Mesothelial cell of epicardium (in vitro differentiated cells): ENCODE results near the gene HOXA4. TPM values are rescaled to one million over a fixed set of nuclear protein-coding genes. Genes with fewer than 3 reads are reported as not detected.
A peak's percentile ranks its signal among the peaks of the same experiment; 100 is the strongest.

ENCODE experiments used
- DNase-seq, 2 experiments: peaks; one replicate each; pipeline ENCODE4 v3.0.0; 2021; ENCODE audit warnings: low spot score in 2 of 2; ENCODE audit not compliant: unreplicated experiment in 2 of 2
- H3K27ac Mint-ChIP-seq: 2 replicates; pipeline ENCODE4 v1.8.0; 2021; ENCODE audit warnings: mixed read lengths
- H3K27me3 Mint-ChIP-seq: 2 replicates; pipeline ENCODE4 v1.8.0; 2021; ENCODE audit warnings: low read depth, mixed read lengths
- H3K36me3 Mint-ChIP-seq: 2 replicates; pipeline ENCODE4 v1.8.0; 2021; ENCODE audit warnings: mixed read lengths
- H3K4me1 Mint-ChIP-seq: 2 replicates; pipeline ENCODE4 v1.8.0; 2021; ENCODE audit warnings: mixed read lengths
- H3K4me3 Mint-ChIP-seq: 2 replicates; pipeline ENCODE4 v1.8.0; 2021; ENCODE audit warnings: mild to moderate bottlenecking, moderate library complexity, mixed read lengths
- H3K9me3 Mint-ChIP-seq: 2 replicates; pipeline ENCODE4 v1.8.0; 2021; ENCODE audit warnings: mixed read lengths
- total RNA-seq: library from RNA; stranded (reverse); gene quantifications from 3 replicates; pipeline ENCODE4 v1.2.1, GENCODE V29; 2021
- TF ChIP-seq, protein P1 (sequence below): fragments of 200-600 bp; sonication (generic); IDR thresholded peaks from one replicate; pipeline ENCODE4 v1.5.0; 2021; ENCODE audit warnings: antibody characterized with exemption; ENCODE audit not compliant: unreplicated experiment

Gene HOXA4
- total RNA-seq, 1 donor from 2014 or later = 55.9 TPM

DNA sequence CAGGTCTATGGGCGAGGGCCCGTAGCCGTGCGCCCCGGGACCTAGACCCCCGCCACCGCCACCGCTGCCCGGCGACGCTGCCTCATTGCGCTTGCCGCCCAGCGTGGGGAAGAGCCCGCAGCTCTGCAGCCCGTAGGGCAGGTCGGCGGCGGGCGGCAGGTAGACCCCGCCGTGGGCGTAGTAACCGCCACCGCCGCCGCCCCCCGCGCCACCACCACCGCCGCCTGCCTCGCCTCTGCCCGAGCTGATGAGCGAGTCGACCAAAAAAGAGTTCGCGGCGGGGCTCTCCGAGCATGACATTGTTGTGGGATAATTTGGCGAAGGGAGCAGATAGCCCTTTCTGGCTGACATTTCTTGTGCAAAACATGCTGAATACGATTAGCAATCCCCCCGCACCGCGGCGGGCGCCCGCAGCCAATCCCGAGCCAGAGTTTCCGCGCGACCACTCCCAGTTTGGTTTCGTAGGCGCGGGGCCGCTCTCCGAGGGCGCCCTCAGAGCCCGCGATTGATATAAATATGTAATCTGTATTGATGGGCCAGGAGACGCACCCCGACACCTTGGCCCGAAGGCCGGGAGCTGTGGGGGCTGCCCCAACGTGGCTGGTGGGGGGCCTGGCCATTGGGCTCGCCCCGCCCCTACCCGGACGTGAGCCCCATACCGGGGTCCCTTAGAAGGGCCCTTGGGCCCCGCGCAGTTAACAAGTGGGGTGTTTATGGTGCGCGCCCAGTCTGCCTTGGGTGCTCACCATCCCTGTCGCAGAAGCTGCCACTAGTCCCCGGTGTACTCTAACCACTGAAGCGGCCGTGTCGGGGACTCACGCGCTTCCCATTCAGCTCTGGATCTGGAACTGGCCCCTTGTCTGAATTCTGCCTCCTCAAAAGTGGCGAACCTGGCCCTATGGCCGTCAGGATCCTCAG, 43.7 kb upstream of the HOXA4 start, which contains the start of gene HOXA10:
TSS of gene HOXA10 (minus strand) at position 365 of the 918 bp plus-strand sequence. CDS start at position 351, 14 bp downstream.
- Mint-ChIP-seq H3K4me3 (peak within 1 kb of the TSS; percentile 69), H3K27me3 (peaks cover 88% of the 10 kb centered on the region), H3K27ac (peak within 1 kb of the TSS; percentile 94), H3K4me1 (peaks cover 17% of the 10 kb centered on the region), H3K36me3 (no peaks in the 10 kb centered on the region), H3K9me3 (no peaks in the 10 kb centered on the region)
- TF ChIP-seq, protein P1, sequence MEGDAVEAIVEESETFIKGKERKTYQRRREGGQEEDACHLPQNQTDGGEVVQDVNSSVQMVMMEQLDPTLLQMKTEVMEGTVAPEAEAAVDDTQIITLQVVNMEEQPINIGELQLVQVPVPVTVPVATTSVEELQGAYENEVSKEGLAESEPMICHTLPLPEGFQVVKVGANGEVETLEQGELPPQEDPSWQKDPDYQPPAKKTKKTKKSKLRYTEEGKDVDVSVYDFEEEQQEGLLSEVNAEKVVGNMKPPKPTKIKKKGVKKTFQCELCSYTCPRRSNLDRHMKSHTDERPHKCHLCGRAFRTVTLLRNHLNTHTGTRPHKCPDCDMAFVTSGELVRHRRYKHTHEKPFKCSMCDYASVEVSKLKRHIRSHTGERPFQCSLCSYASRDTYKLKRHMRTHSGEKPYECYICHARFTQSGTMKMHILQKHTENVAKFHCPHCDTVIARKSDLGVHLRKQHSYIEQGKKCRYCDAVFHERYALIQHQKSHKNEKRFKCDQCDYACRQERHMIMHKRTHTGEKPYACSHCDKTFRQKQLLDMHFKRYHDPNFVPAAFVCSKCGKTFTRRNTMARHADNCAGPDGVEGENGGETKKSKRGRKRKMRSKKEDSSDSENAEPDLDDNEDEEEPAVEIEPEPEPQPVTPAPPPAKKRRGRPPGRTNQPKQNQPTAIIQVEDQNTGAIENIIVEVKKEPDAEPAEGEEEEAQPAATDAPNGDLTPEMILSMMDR = no peak
- peak; percentile 29 to 52 for DNase-seq

DNA sequence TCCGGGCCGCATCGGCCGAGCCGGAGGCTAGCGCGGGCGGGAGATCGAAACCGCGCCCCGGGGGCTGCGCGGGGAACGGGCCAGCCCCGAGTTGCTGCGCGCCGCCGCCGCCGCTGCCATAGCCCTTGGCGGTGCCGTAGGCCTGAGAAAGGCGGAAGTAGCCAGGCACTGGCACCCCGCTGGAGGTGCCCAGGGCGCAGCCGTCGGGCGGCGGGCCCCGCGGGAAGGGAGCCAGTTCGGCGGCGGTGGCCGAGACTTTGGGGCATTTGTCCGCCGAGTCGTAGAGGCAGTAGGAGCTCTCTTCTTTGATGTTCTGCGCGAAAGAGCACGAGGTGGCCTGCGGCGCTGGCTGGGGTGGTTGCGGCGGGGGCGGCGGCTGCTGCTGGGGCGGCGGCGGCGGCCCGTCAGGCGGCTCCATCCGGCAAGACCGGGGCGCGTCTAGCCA, 43.0 kb upstream of the HOXA4 start:
- Mint-ChIP-seq H3K4me1 (peaks cover 21% of the 10 kb centered on the region), H3K9me3 (no peaks in the 10 kb centered on the region), H3K36me3 (no peaks in the 10 kb centered on the region), H3K4me3 (no peak overlapping the region), H3K27me3 (peaks cover 88% of the 10 kb centered on the region), H3K27ac (no peak overlapping the region)
- TF ChIP-seq, protein P1 = no peak
- DNase-seq = peak; percentile 27 to 59

DNA sequence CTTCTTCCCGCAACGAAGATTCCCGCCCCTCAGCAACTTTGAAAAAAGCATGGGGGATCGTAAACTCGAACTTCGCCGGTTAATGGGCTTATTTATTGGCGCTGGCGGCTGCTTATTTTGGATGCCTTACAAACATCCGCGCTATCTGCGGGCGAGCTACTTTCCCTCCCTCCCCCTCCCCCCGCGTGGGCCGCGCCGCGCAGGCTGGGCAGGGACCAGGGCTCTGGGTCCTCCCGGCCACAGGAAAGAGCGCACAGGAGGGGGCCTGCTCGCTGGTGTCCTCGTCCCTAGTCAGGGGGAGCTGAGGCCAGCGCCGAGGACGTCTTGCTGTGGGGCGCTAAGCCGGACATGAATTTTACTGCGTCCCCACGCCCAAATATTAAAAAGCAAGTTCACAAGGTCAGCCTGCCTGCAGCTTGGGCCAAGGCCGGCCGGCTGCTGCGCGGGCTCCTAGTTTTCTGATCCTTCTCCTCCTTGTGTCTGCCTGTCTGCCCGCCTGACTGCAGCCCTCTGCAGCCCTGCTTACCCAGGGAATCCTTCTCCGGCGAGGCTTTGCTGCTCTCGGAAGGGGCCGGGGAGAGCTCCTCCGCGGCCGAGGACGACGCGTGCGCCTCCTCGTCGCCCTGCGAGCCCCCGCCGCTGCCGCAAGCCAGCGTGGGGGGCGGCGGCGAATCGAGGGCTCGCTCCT, 42.4 kb upstream of the HOXA4 start:
- TF ChIP-seq, protein P1 = no peak
- Mint-ChIP-seq H3K4me3 (peak overlapping the region; percentile 69), H3K4me1 (peaks cover 26% of the 10 kb centered on the region), H3K27ac (peak overlapping the region; percentile 90), H3K9me3 (no peaks in the 10 kb centered on the region), H3K27me3 (peaks cover 88% of the 10 kb centered on the region), H3K36me3 (no peaks in the 10 kb centered on the region)
- peak; percentile 45 to 65 for DNase-seq

DNA sequence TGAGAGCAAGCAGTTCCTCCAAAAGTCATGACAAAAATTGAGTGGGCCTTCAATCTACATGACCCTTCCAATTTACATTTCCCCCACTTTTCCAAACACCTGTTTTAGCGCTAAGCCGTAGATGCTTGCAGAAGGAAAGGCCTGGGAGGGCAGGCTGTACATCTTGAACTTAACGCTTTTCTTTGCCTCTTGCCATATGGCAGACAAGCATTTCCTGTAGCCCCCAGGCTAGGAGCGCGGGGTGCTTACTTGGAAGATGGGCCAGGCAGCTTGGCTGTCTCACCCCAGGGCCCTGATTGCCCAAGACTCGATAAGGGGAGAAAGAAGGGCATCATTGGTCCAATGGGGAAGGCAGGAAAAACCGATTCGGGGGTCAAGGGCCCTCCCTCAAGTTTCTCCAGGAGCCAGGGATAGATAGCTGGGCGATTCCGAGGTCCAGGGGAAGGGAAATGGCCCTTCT, 41.8 kb upstream of the HOXA4 start:
- H3K27ac Mint-ChIP-seq = peak overlapping the region; percentile 90
- H3K4me1 Mint-ChIP-seq = peaks cover 31% of the 10 kb centered on the region
- no peaks in the 10 kb centered on the region for H3K36me3 Mint-ChIP-seq
- peak; percentile 14 to 39 for DNase-seq
- H3K4me3 Mint-ChIP-seq = peak overlapping the region; percentile 69
- H3K27me3 Mint-ChIP-seq = peaks cover 88% of the 10 kb centered on the region
- TF ChIP-seq, protein P1 = no peak
- H3K9me3 Mint-ChIP-seq = no peaks in the 10 kb centered on the region

DNA sequence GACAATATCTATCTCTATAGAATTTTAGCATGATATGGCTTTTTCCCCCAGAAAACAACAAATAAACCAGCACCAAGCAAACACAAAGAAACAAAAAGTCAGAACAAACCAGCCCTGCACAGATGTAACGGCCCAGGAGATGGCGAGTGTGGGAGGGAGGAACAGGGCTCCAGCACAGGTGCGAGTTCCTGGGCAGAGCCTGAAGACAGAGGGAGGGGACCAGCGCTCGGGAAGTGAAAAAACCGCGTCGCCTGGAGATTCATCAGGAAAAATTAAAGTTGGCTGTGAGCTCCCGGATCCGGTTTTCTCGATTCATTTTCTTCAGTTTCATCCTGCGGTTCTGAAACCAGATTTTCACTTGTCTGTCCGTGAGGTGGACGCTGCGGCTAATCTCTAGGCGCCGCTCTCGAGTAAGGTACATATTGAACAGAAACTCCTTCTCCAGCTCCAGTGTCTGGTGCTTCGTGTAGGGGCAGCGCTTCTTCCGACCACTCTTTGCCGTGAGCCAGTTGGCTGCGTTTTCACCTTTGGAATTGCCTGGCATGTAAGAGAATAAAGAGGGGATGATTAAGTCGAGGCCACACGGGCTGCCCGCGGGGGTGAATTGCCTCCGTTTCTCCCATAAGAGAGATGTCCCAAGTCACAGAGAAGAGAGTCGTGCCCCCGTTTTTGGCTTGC, 41.2 kb upstream of the HOXA4 start:
- peak overlapping the region; percentile 90 for H3K27ac Mint-ChIP-seq
- peak overlapping the region; percentile 69 for H3K4me3 Mint-ChIP-seq

More for the DNA sequence above, 41.2 kb upstream of the HOXA4 start:
- Mint-ChIP-seq H3K9me3 (no peaks in the 10 kb centered on the region), H3K4me1 (peaks cover 36% of the 10 kb centered on the region), H3K27me3 (peaks cover 88% of the 10 kb centered on the region), H3K36me3 (no peaks in the 10 kb centered on the region)
- TF ChIP-seq, protein P1 = no peak
- peak in 1 of 2 experiments; percentile 19 for DNase-seq
